Activated naive CD4-positive, alpha-beta T cell treated with anti-CD3 and anti-CD28 coated beads, Interleukin-2, amount 10 ng/mL, durations not matched to agents 7 days and 5 days (primary cell): ENCODE results near the gene NUDT21.
"Not testable (repeated sequence)": the region's sequence is repeated elsewhere in the genome, so short reads cannot be mapped to it uniquely, and the experiment has no call there.

Experiments used
- CTCF ChIA-PET: fragments of 350-600 bp; sonication (Branson Sonifier 250); formaldehyde crosslinking; loops from one replicate; lab custom pipeline; 2021; ENCODE audit warnings: antibody characterized with exemption; lab: Charles Lee
- DNase-seq: peaks from one replicate; pipeline ENCODE4 v3.0.0-alpha.2; 2020
- H3K27ac Mint-ChIP-seq: one replicate; pipeline ENCODE4 v1.8.0; 2021; ENCODE audit warnings: mild to moderate bottlenecking, moderate library complexity, mixed read lengths
- H3K27me3 Mint-ChIP-seq: one replicate; pipeline ENCODE4 v1.8.0; 2021; ENCODE audit warnings: mild to moderate bottlenecking, mixed read lengths
- H3K36me3 Mint-ChIP-seq: one replicate; pipeline ENCODE4 v1.8.0; 2021; ENCODE audit warnings: mixed read lengths
- H3K4me1 Mint-ChIP-seq: one replicate; pipeline ENCODE4 v1.8.0; 2021; ENCODE audit warnings: mixed read lengths
- H3K4me3 Mint-ChIP-seq: one replicate; pipeline ENCODE4 v1.8.0; 2021; ENCODE audit warnings: mild to moderate bottlenecking, moderate library complexity, mixed read lengths
- H3K9me3 Mint-ChIP-seq: one replicate; pipeline ENCODE4 v1.8.0; 2021; ENCODE audit warnings: mixed read lengths

NUDT21 gene

GRCh38 chr16:56396724-56397123 lies 54.4 kb downstream of the NUDT21 start:
- H3K9me3 Mint-ChIP-seq, H3K4me3 Mint-ChIP-seq, H3K27me3 Mint-ChIP-seq, H3K27ac Mint-ChIP-seq, H3K4me1 Mint-ChIP-seq, DNase-seq, CTCF ChIA-PET: not testable (repeated sequence)
- peaks cover 52% of the 10 kb centered on the region for H3K36me3 Mint-ChIP-seq

- CTCF ChIA-PET: interaction anchor here (0.9 kb wide), 1 partner anchor 12 kb away, joined by 3 read pairs; no protein-coding TSS in a partner anchor
- H3K4me1 Mint-ChIP-seq: no peaks in the 10 kb centered on the region
- no peak overlapping the region for H3K4me3 Mint-ChIP-seq
- no peak overlapping the region for H3K27ac Mint-ChIP-seq
- no peaks in the 10 kb centered on the region for H3K9me3 Mint-ChIP-seq
- no peaks in the 10 kb centered on the region for H3K27me3 Mint-ChIP-seq
- peaks cover 51% of the 10 kb centered on the region for H3K36me3 Mint-ChIP-seq
- no peak for DNase-seq
Observed at GRCh38 chr16:56389554-56389953, 61.6 kb downstream of the NUDT21 start.

- Mint-ChIP-seq H3K4me3 (no peak overlapping the region), H3K36me3 (peaks cover 56% of the 10 kb centered on the region), H3K9me3 (peaks cover 3% of the 10 kb centered on the region), H3K27ac (no peak overlapping the region), H3K4me1 (no peaks in the 10 kb centered on the region), H3K27me3 (no peaks in the 10 kb centered on the region)
- DNase-seq: no peak
- CTCF ChIA-PET: no interaction called here
Observed at GRCh38 chr16:56388209-56388608, 62.9 kb downstream of the NUDT21 start.

GRCh38 chr16:56387396-56387795 lies 63.7 kb downstream of the NUDT21 start:
- H3K27ac Mint-ChIP-seq: no peak overlapping the region
- H3K36me3 Mint-ChIP-seq: peaks cover 55% of the 10 kb centered on the region
- H3K4me3 Mint-ChIP-seq: no peak overlapping the region
- CTCF ChIA-PET: no interaction called here
- DNase-seq: no peak
- peaks cover 6% of the 10 kb centered on the region for H3K9me3 Mint-ChIP-seq
- no peaks in the 10 kb centered on the region for H3K27me3 Mint-ChIP-seq
- H3K4me1 Mint-ChIP-seq: no peaks in the 10 kb centered on the region

GRCh38 chr16:56384074-56384721 lies 66.9 kb downstream of the NUDT21 start:
- H3K36me3 Mint-ChIP-seq: peaks cover 70% of the 10 kb centered on the region
- no peaks in the 10 kb centered on the region for H3K27me3 Mint-ChIP-seq
- peaks cover 23% of the 10 kb centered on the region for H3K9me3 Mint-ChIP-seq
- CTCF ChIA-PET: no interaction called here
- no peak for DNase-seq
- H3K4me1 Mint-ChIP-seq: no peaks in the 10 kb centered on the region
- no peak overlapping the region for H3K27ac Mint-ChIP-seq
- no peak overlapping the region for H3K4me3 Mint-ChIP-seq

- no peaks in the 10 kb centered on the region for H3K4me1 Mint-ChIP-seq
- peaks cover 74% of the 10 kb centered on the region for H3K36me3 Mint-ChIP-seq
- no peaks in the 10 kb centered on the region for H3K27me3 Mint-ChIP-seq
- CTCF ChIA-PET: no interaction called here
- DNase-seq: no peak
- H3K27ac Mint-ChIP-seq: no peak overlapping the region
- peaks cover 23% of the 10 kb centered on the region for H3K9me3 Mint-ChIP-seq
- H3K4me3 Mint-ChIP-seq: no peak overlapping the region
Observed at GRCh38 chr16:56382901-56383355, 68.2 kb downstream of the NUDT21 start.

- H3K27me3 Mint-ChIP-seq: no peaks in the 10 kb centered on the region
- no peak overlapping the region for H3K4me3 Mint-ChIP-seq
- peaks cover 73% of the 10 kb centered on the region for H3K36me3 Mint-ChIP-seq
- peaks cover 23% of the 10 kb centered on the region for H3K9me3 Mint-ChIP-seq
- no peak for DNase-seq
- H3K4me1 Mint-ChIP-seq: no peaks in the 10 kb centered on the region
- H3K27ac Mint-ChIP-seq: no peak overlapping the region
- CTCF ChIA-PET: no interaction called here
Observed at GRCh38 chr16:56382459-56382858, 68.7 kb downstream of the NUDT21 start.

- Mint-ChIP-seq H3K36me3 (peaks cover 73% of the 10 kb centered on the region), H3K9me3 (peaks cover 23% of the 10 kb centered on the region)
- H3K4me3 Mint-ChIP-seq, DNase-seq, H3K27me3 Mint-ChIP-seq, CTCF ChIA-PET, H3K27ac Mint-ChIP-seq, H3K4me1 Mint-ChIP-seq: not testable (repeated sequence)
Observed at GRCh38 chr16:56380778-56381485, 70.2 kb downstream of the NUDT21 start.
